EL (cell line): ENCODE measurements around the gene MYO7B.

Experiments
- DNase-seq: peaks from one replicate; pipeline ENCODE4 v3.0.0-alpha.2; 2016

Gene MYO7B

GRCh38 chr2:127628767-127629614 is 93.5 kb downstream of the MYO7B start:
- DNase-seq: no peak

- DNase-seq: no peak
Observed at GRCh38 chr2:127629637-127630036, 94.2 kb downstream of the MYO7B start.

GRCh38 chr2:127630096-127630863 is 94.8 kb downstream of the MYO7B start:
- DNase-seq: no peak

GRCh38 chr2:127630864-127631540 is 95.5 kb downstream of the MYO7B start:
- no peak for DNase-seq

GRCh38 chr2:127631541-127631996 is 96.1 kb downstream of the MYO7B start:
- no peak for DNase-seq

- no peak for DNase-seq
Observed at GRCh38 chr2:127631997-127632581, 96.6 kb downstream of the MYO7B start.

- DNase-seq: no peak
Observed at GRCh38 chr2:127632592-127633489, 97.4 kb downstream of the MYO7B start.

- DNase-seq: no peak
Observed at GRCh38 chr2:127633556-127634065, 98.1 kb downstream of the MYO7B start.

GRCh38 chr2:127634066-127634617 is 98.7 kb downstream of the MYO7B start:
- DNase-seq: no peak

- no peak for DNase-seq
Observed at GRCh38 chr2:127634626-127635379, 99.3 kb downstream of the MYO7B start.

- DNase-seq: no peak
Observed at GRCh38 chr2:127635380-127636237, 100.1 kb downstream of the MYO7B start.

- DNase-seq: no peak
Observed at GRCh38 chr2:127636248-127637235, 101.1 kb downstream of the MYO7B start.

GRCh38 chr2:127637236-127637630 is 101.8 kb downstream of the MYO7B start:
- no peak for DNase-seq

- peak; percentile 96 for DNase-seq
Observed at GRCh38 chr2:127637725-127638252, 102.3 kb downstream of the MYO7B start.

GRCh38 chr2:127638361-127639110 is 103.1 kb downstream of the MYO7B start:
- no peak for DNase-seq

GRCh38 chr2:127639111-127639474 is 103.6 kb downstream of the MYO7B start:
- no peak for DNase-seq
